ENCODE measurements around the gene DLG2. TPM values are rescaled to one million over a fixed set of nuclear protein-coding genes. Genes with fewer than 3 reads are reported as not detected.
"Not testable (repeated sequence)": the region's sequence is repeated elsewhere in the genome, so short reads cannot be mapped to it uniquely, and the experiment has no call there.

Gene DLG2
- total and polyA plus RNA-seq, 3 experiments from 2014 or later, result 0.81 to 1.5 (median 1.3) TPM

DNA sequence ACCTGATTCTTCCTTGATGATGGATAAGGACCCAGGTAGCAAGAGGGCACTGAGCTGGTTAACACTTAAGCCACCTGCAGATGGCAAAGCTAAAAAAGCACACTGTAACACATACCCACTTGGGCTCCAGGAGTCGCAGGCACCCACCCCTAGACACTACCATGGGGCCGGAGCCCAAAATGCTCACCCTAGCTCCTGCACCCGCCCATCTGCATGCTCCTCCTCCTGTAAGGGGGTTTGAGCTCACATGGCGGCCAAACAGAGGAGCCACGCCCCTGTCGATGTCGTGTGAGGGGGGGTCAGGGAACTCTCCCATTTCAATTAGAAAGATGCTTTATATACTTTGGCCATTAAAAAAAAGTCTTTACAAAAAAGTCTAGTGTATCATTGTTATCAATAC, 370.7 kb downstream of the DLG2 start:
- H3K9me3 Mint-ChIP-seq, result peaks cover 8 to 13% (median 10%) of the 10 kb centered on the region in 5 donors
- Histone ChIP-seq H3K27ac (ENCODE audit: low read depth, low read length) (no peak overlapping the region), H3K4me1 (ENCODE audit: insufficient read depth, low read length) (no peaks in the 10 kb centered on the region), H3K4me3 (ENCODE audit: low read length) (no peak overlapping the region), H3K36me3 (ENCODE audit: insufficient read depth, low read length) (no peaks in the 10 kb centered on the region), H3K9me3 (ENCODE audit: low read length) (no peaks in the 10 kb centered on the region), H3K27me3 (ENCODE audit: insufficient read depth, low read length, poor library complexity, severe bottlenecking) (no peaks in the 10 kb centered on the region)
- H3K27me3 Mint-ChIP-seq, result no peaks in the 10 kb centered on the region
- no peak overlapping the region for H3K4me3 Mint-ChIP-seq
- no peaks in the 10 kb centered on the region for H3K36me3 Mint-ChIP-seq
- H3K4me1 Mint-ChIP-seq, result no peaks in the 10 kb centered on the region
- no peak overlapping the region for H3K27ac Mint-ChIP-seq
- ChIA-PET POLR2A (no interaction called here), CTCF (no interaction called here)
- DNase-seq, result no peak

DNA sequence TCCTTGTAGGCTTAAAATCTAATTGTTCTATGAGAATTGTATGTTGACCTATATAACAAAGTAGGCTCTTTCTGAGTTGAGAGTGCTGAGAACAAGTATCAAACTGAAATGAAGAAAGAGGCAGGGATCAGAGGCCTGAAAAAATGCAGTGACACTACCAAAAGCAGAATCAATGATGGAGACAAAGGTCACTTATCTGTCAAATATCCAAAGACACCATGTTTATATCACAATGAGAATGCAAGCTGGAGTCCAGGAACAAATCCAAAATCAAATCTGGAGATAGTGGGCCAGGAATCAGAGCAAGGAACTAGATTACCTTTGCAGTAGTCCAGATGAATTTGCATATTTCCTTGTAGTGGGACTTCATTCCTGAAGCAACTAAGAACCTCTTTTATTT, 377.7 kb downstream of the DLG2 start:
- CTCF ChIA-PET, result no interaction called here
- POLR2A ChIA-PET, result no interaction called here

DNA sequence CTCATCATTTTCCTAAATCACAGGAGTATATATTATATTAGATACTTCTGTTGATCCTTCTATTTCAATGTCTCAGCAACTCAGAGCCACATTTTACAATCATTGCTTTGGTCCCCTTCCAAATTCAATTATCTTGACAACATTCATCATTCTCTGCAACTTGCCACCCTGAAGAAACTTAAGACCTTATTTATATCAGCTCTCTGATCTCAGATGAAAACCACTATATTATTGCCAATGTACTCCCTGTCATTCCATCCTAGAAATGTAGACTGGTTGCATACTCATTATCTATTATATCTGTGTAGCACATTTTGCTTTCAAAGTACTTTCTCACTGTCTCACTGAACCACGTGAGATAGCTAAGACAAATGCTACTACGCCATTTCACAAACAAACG, 379.3 kb downstream of the DLG2 start:
- CTCF ChIA-PET, result no interaction called here
- Histone ChIP-seq H3K9me3 (ENCODE audit: low read length) (no peaks in the 10 kb centered on the region), H3K27me3 (ENCODE audit: insufficient read depth, low read length, poor library complexity, severe bottlenecking) (no peaks in the 10 kb centered on the region), H3K27ac (ENCODE audit: low read depth, low read length) (no peak overlapping the region), H3K4me1 (ENCODE audit: insufficient read depth, low read length) (no peaks in the 10 kb centered on the region), H3K4me3 (ENCODE audit: low read length) (no peak overlapping the region), H3K36me3 (ENCODE audit: insufficient read depth, low read length) (no peaks in the 10 kb centered on the region)
- H3K36me3 Mint-ChIP-seq, result no peaks in the 10 kb centered on the region
- DNase-seq, result no peak
- no peak overlapping the region for H3K27ac Mint-ChIP-seq
- no peaks in the 10 kb centered on the region for H3K27me3 Mint-ChIP-seq
- H3K4me1 Mint-ChIP-seq, result no peaks in the 10 kb centered on the region
- POLR2A ChIA-PET, result no interaction called here
- no peak overlapping the region for H3K4me3 Mint-ChIP-seq
- H3K9me3 Mint-ChIP-seq, result peaks cover 2 to 6% (median 3%) of the 10 kb centered on the region in 5 donors

More for the DNA sequence above, 377.7 kb downstream of the DLG2 start:
- H3K9me3 Mint-ChIP-seq, result peaks cover 5 to 7% (median 6%) of the 10 kb centered on the region in 5 donors
- Histone ChIP-seq H3K4me3 (ENCODE audit: low read length) (no peak overlapping the region), H3K36me3 (ENCODE audit: insufficient read depth, low read length) (no peaks in the 10 kb centered on the region), H3K4me1 (ENCODE audit: insufficient read depth, low read length) (no peaks in the 10 kb centered on the region), H3K27ac (ENCODE audit: low read depth, low read length) (no peak overlapping the region), H3K27me3 (ENCODE audit: insufficient read depth, low read length, poor library complexity, severe bottlenecking) (no peaks in the 10 kb centered on the region), H3K9me3 (ENCODE audit: low read length) (no peaks in the 10 kb centered on the region)
- no peak for DNase-seq
- no peaks in the 10 kb centered on the region for H3K27me3 Mint-ChIP-seq
- no peak overlapping the region for H3K4me3 Mint-ChIP-seq
- no peaks in the 10 kb centered on the region for H3K36me3 Mint-ChIP-seq
- H3K27ac Mint-ChIP-seq, result no peak overlapping the region
- H3K4me1 Mint-ChIP-seq, result no peaks in the 10 kb centered on the region

DNA sequence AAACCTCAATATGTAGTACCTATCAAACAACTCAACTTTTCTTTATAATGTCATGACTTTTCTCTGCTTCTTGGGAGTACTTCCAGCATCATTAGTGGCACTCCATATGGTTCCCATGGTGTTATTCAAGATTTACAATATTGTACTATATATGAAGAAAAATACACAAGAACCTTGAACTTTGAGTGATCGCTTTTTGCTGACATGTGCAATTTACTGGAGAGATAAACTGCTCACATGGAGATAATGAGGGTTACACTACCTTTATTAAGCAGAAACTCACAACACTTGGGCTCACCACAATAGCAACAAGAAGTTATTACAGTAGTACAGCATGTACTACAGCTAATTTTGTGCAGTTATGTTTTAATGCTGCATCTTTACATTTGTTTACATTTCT, 388.2 kb downstream of the DLG2 start:
- Histone ChIP-seq H3K4me1 (ENCODE audit: insufficient read depth, low read length) (no peaks in the 10 kb centered on the region), H3K27me3 (ENCODE audit: insufficient read depth, low read length, poor library complexity, severe bottlenecking) (no peaks in the 10 kb centered on the region), H3K27ac (ENCODE audit: low read depth, low read length) (no peak overlapping the region), H3K4me3 (ENCODE audit: low read length) (no peak overlapping the region), H3K36me3 (ENCODE audit: insufficient read depth, low read length) (no peaks in the 10 kb centered on the region), H3K9me3 (ENCODE audit: low read length) (no peaks in the 10 kb centered on the region)
- H3K27me3 Mint-ChIP-seq, result no peaks in the 10 kb centered on the region
- CTCF ChIA-PET, result no interaction called here
- no peak for DNase-seq
- H3K4me1 Mint-ChIP-seq, result no peaks in the 10 kb centered on the region
- no peak overlapping the region for H3K27ac Mint-ChIP-seq
- H3K9me3 Mint-ChIP-seq, result peaks cover 0 to 9% (median 5%) of the 10 kb centered on the region in 5 donors
- H3K4me3 Mint-ChIP-seq, result no peak overlapping the region
- POLR2A ChIA-PET, result no interaction called here
- no peaks in the 10 kb centered on the region for H3K36me3 Mint-ChIP-seq

DNA sequence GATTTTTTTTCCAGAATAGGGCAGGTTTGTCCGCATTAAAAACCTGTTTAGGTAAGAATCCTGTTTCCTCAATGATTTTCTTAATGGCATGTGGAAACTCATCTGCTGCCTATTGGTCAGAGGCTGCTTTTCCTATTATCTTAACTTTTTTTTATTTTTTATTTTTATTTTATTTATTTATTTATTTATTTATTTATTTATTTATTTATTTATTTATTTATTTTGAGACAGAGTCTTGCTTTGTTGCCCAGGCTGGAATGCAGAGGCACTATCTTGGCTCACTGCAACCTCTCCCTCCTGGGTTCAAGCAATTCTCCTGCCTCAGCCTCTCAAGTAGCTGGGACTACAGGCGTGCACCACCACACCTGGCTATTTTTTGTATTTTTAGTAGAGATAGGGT, 389.1 kb downstream of the DLG2 start:
- H3K27me3 Mint-ChIP-seq; H3K4me3 ChIP-seq (ENCODE audit: low read length); H3K4me1 ChIP-seq (ENCODE audit: insufficient read depth, low read length); H3K27me3 ChIP-seq (ENCODE audit: insufficient read depth, low read length, poor library complexity, severe bottlenecking); H3K4me3 Mint-ChIP-seq; H3K9me3 ChIP-seq (ENCODE audit: low read length); H3K36me3 ChIP-seq (ENCODE audit: insufficient read depth, low read length); POLR2A ChIA-PET; H3K27ac ChIP-seq (ENCODE audit: low read depth, low read length); CTCF ChIA-PET; H3K36me3 Mint-ChIP-seq; H3K27ac Mint-ChIP-seq; H3K4me1 Mint-ChIP-seq; DNase-seq: not testable (repeated sequence)
- peaks cover 0 to 14% (median 5%) of the 10 kb centered on the region in 5 donors for H3K9me3 Mint-ChIP-seq

DNA sequence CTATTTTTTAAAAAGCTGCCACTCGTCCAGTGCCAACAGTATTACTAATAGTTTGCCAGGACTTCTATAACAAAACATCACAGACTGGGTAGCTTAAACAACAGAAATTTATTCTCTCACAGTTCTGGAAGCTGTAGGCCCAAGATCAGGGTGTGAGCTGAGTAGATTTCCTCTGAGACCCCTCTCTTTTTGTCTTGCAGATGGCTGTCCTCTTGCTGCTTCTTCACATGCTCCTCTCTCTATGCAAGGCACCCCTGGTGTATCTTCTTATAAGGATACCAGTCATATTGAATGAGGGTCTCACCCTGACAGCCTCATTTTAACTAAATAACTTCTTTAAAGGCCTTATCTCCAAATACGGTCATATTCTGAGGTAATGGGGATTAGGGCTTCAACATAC, 390.9 kb downstream of the DLG2 start:
- CTCF ChIA-PET, result no interaction called here
- no peak overlapping the region for H3K27ac Mint-ChIP-seq
- H3K9me3 ChIP-seq (ENCODE audit: low read length), result no peaks in the 10 kb centered on the region

DNA sequence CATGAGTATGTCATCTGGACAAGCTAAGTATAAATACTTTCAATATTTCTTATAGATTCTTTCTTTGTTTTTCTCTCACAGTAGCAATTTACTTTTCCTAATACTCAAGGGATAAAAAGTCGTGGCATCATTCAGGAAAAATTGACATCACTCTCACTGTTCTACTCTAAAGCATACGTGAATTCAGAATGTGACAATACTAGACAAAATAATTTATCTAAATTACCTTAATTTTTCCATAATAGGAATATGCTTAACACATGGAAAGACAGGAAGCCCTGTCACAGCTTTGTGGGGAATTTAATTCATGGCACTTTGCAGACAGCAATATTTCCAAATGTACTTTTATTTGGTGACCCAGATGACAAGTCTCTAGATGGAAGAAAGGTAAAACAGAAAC, 394.6 kb downstream of the DLG2 start:
- DNase-seq, result no peak
- Mint-ChIP-seq H3K9me3 (peaks cover 0 to 27% (median 10%) of the 10 kb centered on the region in 5 donors), H3K27me3 (no peaks in the 10 kb centered on the region), H3K4me3 (no peak overlapping the region), H3K36me3 (no peaks in the 10 kb centered on the region), H3K27ac (no peak overlapping the region), H3K4me1 (no peaks in the 10 kb centered on the region)
- H3K9me3 ChIP-seq (ENCODE audit: low read length), result no peaks in the 10 kb centered on the region
- POLR2A ChIA-PET, result no interaction called here
- no peaks in the 10 kb centered on the region for H3K27me3 ChIP-seq (ENCODE audit: insufficient read depth, low read length, poor library complexity, severe bottlenecking)
- no peak overlapping the region for H3K4me3 ChIP-seq (ENCODE audit: low read length)
- no peak overlapping the region for H3K27ac ChIP-seq (ENCODE audit: low read depth, low read length)
- CTCF ChIA-PET, result no interaction called here
- no peaks in the 10 kb centered on the region for H3K4me1 ChIP-seq (ENCODE audit: insufficient read depth, low read length)
- no peaks in the 10 kb centered on the region for H3K36me3 ChIP-seq (ENCODE audit: insufficient read depth, low read length)

More for the DNA sequence above, 390.9 kb downstream of the DLG2 start:
- H3K4me3 Mint-ChIP-seq, result no peak overlapping the region
- H3K4me1 Mint-ChIP-seq, result no peaks in the 10 kb centered on the region
- H3K27me3 ChIP-seq (ENCODE audit: insufficient read depth, low read length, poor library complexity, severe bottlenecking), result no peaks in the 10 kb centered on the region
- no peaks in the 10 kb centered on the region for H3K4me1 ChIP-seq (ENCODE audit: insufficient read depth, low read length)
- no peak for DNase-seq
- H3K36me3 Mint-ChIP-seq, result no peaks in the 10 kb centered on the region
- no peak overlapping the region for H3K27ac ChIP-seq (ENCODE audit: low read depth, low read length)
- H3K27me3 Mint-ChIP-seq, result no peaks in the 10 kb centered on the region
- H3K4me3 ChIP-seq (ENCODE audit: low read length), result no peak overlapping the region
- POLR2A ChIA-PET, result no interaction called here
- H3K36me3 ChIP-seq (ENCODE audit: insufficient read depth, low read length), result no peaks in the 10 kb centered on the region
- H3K9me3 Mint-ChIP-seq, result peaks cover 0 to 24% (median 8%) of the 10 kb centered on the region in 5 donors

DNA sequence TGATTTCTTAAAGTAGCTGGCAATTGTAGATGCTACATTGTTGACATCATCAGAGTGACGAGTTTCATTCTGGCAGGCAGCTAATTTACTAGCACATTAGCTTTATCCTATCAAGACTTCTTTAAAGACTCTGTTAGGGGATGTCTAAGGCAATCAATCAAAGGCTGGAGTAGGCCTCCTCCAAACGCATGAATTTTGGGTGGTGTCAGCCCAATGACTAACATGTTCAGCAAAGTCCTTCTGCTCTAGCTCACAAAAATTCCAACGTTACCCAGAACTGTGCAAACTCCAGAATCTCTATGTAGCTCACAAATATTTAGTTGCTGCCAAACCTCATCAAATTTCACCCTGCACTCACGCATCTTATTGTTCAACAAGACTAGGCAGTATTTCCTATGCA, 395.6 kb downstream of the DLG2 start:
- Histone ChIP-seq H3K27ac (ENCODE audit: low read depth, low read length) (no peak overlapping the region), H3K4me1 (ENCODE audit: insufficient read depth, low read length) (no peaks in the 10 kb centered on the region), H3K36me3 (ENCODE audit: insufficient read depth, low read length) (no peaks in the 10 kb centered on the region), H3K9me3 (ENCODE audit: low read length) (no peaks in the 10 kb centered on the region), H3K4me3 (ENCODE audit: low read length) (no peak overlapping the region), H3K27me3 (ENCODE audit: insufficient read depth, low read length, poor library complexity, severe bottlenecking) (no peaks in the 10 kb centered on the region)
- CTCF ChIA-PET, result no interaction called here
- Mint-ChIP-seq H3K4me1 (no peaks in the 10 kb centered on the region), H3K27ac (no peak overlapping the region), H3K4me3 (no peak overlapping the region), H3K36me3 (no peaks in the 10 kb centered on the region), H3K9me3 (peaks cover 0 to 27% (median 10%) of the 10 kb centered on the region in 5 donors), H3K27me3 (no peaks in the 10 kb centered on the region)
- no peak for DNase-seq
- POLR2A ChIA-PET, result no interaction called here

DNA sequence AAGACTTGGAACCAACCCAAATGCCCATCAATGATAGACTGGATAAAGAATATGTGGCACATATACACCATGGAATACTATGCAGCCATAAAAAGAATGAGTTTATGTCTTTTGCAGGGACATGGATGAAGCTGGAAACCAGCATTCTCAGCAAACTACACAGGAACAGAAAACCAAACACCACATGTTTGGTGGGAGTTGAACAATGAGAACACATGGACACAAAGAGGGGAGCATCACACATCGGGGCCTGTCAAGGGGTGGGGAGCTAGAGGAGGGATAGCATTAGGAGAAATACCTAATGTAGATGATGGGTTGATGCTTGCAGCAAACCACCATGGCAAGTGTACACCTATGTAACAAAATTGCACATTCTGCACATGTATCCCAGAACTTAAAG, 397.4 kb downstream of the DLG2 start:
- H3K27me3 Mint-ChIP-seq; H3K36me3 ChIP-seq (ENCODE audit: insufficient read depth, low read length); H3K27ac Mint-ChIP-seq; H3K36me3 Mint-ChIP-seq; H3K4me1 ChIP-seq (ENCODE audit: insufficient read depth, low read length); H3K9me3 ChIP-seq (ENCODE audit: low read length); DNase-seq; H3K4me1 Mint-ChIP-seq; CTCF ChIA-PET; H3K27me3 ChIP-seq (ENCODE audit: insufficient read depth, low read length, poor library complexity, severe bottlenecking); POLR2A ChIA-PET; H3K27ac ChIP-seq (ENCODE audit: low read depth, low read length); H3K4me3 Mint-ChIP-seq; H3K4me3 ChIP-seq (ENCODE audit: low read length): not testable (repeated sequence)
- H3K9me3 Mint-ChIP-seq, result peaks cover 2 to 26% (median 10%) of the 10 kb centered on the region in 5 donors
